Adrenal gland (tissue), 12 donors: ENCODE data around the gene TGFBR3. TPM values are rescaled to one million over a fixed set of nuclear protein-coding genes. Genes with fewer than 3 reads are reported as not detected.
A peak's percentile ranks its signal among the peaks of the same experiment; 100 is the strongest.

ENCODE experiments used
- DNase-seq, 7 donors: peaks; one replicate each; pipeline ENCODE4 v3.0.0-alpha.2; 2019 to 2020
- H3K27ac ChIP-seq, 5 donors: fragments of 200-600 bp; sonication (generic) in 4 of 5; 1 replicate in 3 of 5; 2 replicates in 2 of 5; pipeline versions ENCODE4 v1.5.1 to v1.8.0; 2016 to 2020; ENCODE audit warnings: mild to moderate bottlenecking in 1 of 5
- H3K27me3 ChIP-seq: fragments of 200-600 bp; 2 replicates; pipeline ENCODE4 v1.8.0; 2021
- H3K36me3 ChIP-seq, 2 donors: fragments of 200-600 bp; replicated peaks in 1 of 2; 1 replicate in 1 of 2; 2 replicates in 1 of 2; pipeline versions ENCODE4 v1.5.1 to v1.8.0; 2018 to 2022
- H3K4me1 ChIP-seq, 2 donors: fragments of 200-600 bp; replicated peaks in 1 of 2; 1 replicate in 1 of 2; 2 replicates in 1 of 2; pipeline versions ENCODE4 v1.5.1 to v1.8.0; 2018 to 2021
- H3K4me3 ChIP-seq, 4 donors: fragments of 200-600 bp; sonication (generic) in 3 of 4; one replicate each; pipeline ENCODE4 v1.5.1; 2016 to 2018
- H3K9me3 ChIP-seq, 3 donors: fragments of 200-600 bp; sonication (generic) in 1 of 3; replicated peaks in 1 of 3; 1 replicate in 2 of 3; 2 replicates in 1 of 3; pipeline versions ENCODE4 v1.5.1 to v1.8.0; 2016 to 2021
- POLR2A ChIP-seq, 2 donors: fragments of 450-650 bp; IDR thresholded peaks; one replicate each; pipeline ENCODE4 v1.6.1; 2017; ENCODE audit warnings: antibody characterized with exemption in 2 of 2, mild to moderate bottlenecking in 2 of 2, moderate library complexity in 1 of 2
- WGBS, 4 donors: extraction: QIAGEN DNeasy Blood & Tissue Kit in 2 of 4; methylation state at CpG; one replicate each; pipeline versions ENCODE4 v1.1.5 to v1.1.7; 2013 to 2017; 5-methylcytosine and 5-hydroxymethylcytosine counted together
- intact Hi-C, 2 donors: fragments of 100-400 bp; cut with DNase I; formaldehyde crosslinking; loops; one replicate each; pipeline versions ENCODE4 v1.14.1 to v1.15.0; 2022 to 2023
- polyA plus RNA-seq, 3 donors: library from polyadenylated mRNA; stranded (reverse); fragments of 200-250 nt in 2 of 3; fragments of 350-450 nt in 1 of 3; fragmentation: Illumina TruSeq in 1 of 3; extraction: RNeasy Lipid Tissue Mini Kit (QIAGEN cat#74804) in 1 of 3; gene quantifications; one replicate each; pipeline ENCODE4 v1.2.3, GENCODE V29; 2013 to 2014
- total RNA-seq, 9 donors: library from RNA; depleted of rRNA in 4 of 9; stranded (reverse); fragments of >200 nt in 4 of 9; fragments of 120-200 nt in 1 of 9; fragmentation: NEBNext Ultra II Directional in 1 of 9; extraction: Animal tissue kit (Norgen Biotek cat#: 25700) in 1 of 9; gene quantifications; one replicate each; pipeline versions ENCODE4 v1.1.0 to v1.2.4, GENCODE V29; 2013 to 2023
- TF ChIP-seq, protein P1 (sequence below), 6 experiments: fragments of 450-650 bp in 4 of 6; fragments of 200-600 bp in 2 of 6; sonication (generic) in 1 of 6; IDR thresholded peaks; 1 replicate in 5 of 6; 2 replicates in 1 of 6; pipeline versions ENCODE4 v1.5.1 to v1.8.0; 2016 to 2021; ENCODE audit warnings: antibody characterized with exemption in 6 of 6, mild to moderate bottlenecking in 2 of 6, moderate library complexity in 1 of 6
- donor health status: healthy with polysubstance abuse.
- donor health status: Bipolar disorder and iron deficiency.
- donor health status: DM: yes; HTN: yes; CAD: no.
- donor health status: DM: no; HTN: no; CAD: no.
- donor health status: DM: no; HTN: no; CAD: no.
- donor health status: DM: yes; HTN: yes; CAD: no.

Gene TGFBR3
- total and polyA plus RNA-seq, 12 donors, result 13.9 to 340 (median 148) TPM

DNA sequence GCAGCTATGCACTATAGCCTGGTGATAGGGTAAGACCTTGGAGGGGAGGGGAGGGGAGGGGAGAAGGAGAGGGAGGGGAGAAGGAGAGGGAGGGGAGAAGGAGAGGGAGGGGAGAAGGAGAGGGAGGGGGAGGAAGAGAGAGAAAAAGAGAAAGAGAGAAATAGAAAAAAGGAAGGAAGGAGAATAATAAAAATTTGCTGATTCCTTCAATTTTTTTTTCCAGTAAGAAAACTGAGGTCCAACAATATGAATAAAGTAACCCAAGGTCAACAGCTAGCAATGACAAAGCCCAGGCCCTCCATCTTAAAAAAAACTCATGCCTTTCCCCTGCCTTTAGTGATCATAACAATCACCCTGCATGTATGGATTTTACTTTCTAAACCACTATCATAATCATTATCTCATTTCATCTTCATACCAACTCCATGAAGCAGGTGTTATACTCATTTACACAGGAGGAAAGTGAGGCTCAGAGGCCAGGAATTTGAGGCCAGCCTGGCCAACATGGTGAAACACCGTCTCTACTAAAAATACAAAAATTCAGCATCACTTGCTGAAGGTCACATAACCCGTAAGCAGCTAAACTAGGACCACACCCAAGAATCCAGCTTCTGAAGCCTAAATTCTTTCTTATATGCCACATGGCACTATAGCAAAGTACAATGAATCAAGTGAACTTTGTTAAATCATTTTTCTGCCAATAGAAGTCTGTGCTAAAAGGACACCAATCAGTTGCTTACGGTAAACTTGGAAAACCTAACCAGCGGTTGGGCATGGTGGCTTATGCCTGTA lies 39.9 kb upstream of the TGFBR3 start:
- Histone ChIP-seq H3K36me3 (no peaks in the 10 kb centered on the region), H3K27ac (no peak overlapping the region), H3K9me3 (no peaks in the 10 kb centered on the region), H3K4me3 (no peak overlapping the region), H3K27me3 (no peaks in the 10 kb centered on the region), H3K4me1 (peaks cover 3 to 6% of the 10 kb centered on the region in 2 donors)
- peak in 2 of 7 donors; percentile 20 to 27 for DNase-seq
- TF ChIP-seq, protein P1, sequence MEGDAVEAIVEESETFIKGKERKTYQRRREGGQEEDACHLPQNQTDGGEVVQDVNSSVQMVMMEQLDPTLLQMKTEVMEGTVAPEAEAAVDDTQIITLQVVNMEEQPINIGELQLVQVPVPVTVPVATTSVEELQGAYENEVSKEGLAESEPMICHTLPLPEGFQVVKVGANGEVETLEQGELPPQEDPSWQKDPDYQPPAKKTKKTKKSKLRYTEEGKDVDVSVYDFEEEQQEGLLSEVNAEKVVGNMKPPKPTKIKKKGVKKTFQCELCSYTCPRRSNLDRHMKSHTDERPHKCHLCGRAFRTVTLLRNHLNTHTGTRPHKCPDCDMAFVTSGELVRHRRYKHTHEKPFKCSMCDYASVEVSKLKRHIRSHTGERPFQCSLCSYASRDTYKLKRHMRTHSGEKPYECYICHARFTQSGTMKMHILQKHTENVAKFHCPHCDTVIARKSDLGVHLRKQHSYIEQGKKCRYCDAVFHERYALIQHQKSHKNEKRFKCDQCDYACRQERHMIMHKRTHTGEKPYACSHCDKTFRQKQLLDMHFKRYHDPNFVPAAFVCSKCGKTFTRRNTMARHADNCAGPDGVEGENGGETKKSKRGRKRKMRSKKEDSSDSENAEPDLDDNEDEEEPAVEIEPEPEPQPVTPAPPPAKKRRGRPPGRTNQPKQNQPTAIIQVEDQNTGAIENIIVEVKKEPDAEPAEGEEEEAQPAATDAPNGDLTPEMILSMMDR (IDR thresholded peaks at IDR 0.05), result no peak
- no peak for TF ChIP-seq POLR2A (IDR thresholded peaks at IDR 0.05)
- 66 to 73% (median 70%) methylated on average over 4 of the region's 4 CpGs for WGBS, 4 donors
- intact Hi-C loops, result loop anchor here (5.0 kb wide), 3 partner anchors 39 to 414 kb away; partner anchors contain the start of gene TGFBR3 (in 1 of the 2)

DNA sequence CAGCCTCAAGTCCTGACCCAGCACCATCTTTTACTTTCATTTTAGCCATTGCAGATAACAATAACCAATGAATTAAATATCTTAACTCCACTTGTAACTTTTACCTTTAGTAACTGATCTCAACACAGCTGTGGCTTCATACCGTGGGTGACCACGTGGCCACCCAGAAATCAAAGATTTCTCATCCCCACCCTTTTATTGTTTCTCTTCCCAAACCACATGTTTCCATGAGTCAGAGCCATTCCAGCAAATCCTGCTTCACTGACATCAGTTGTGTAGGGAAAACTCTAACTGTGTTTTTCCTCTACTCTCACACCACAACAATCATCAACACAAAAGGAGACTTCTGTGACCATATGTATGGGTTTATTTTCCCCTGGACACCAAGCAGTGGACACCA lies 38.2 kb upstream of the TGFBR3 start:
- intact Hi-C loops, result no loop called here
- H3K36me3 ChIP-seq, result no peaks in the 10 kb centered on the region
- H3K27me3 ChIP-seq, result no peaks in the 10 kb centered on the region
- H3K9me3 ChIP-seq, result no peaks in the 10 kb centered on the region
- WGBS, 4 donors, result 73 to 90% (median 80%) methylated on average over 2 of the region's 2 CpGs
- H3K4me1 ChIP-seq, result peaks cover 2% of the 10 kb centered on the region in 2 donors
- H3K4me3 ChIP-seq, result no peak overlapping the region
- peak in 1 of 7 donors; percentile 9 for DNase-seq
- TF ChIP-seq, protein P1 (IDR thresholded peaks at IDR 0.05), result no peak
- TF ChIP-seq POLR2A (IDR thresholded peaks at IDR 0.05), result no peak
- H3K27ac ChIP-seq, result no peak overlapping the region

DNA sequence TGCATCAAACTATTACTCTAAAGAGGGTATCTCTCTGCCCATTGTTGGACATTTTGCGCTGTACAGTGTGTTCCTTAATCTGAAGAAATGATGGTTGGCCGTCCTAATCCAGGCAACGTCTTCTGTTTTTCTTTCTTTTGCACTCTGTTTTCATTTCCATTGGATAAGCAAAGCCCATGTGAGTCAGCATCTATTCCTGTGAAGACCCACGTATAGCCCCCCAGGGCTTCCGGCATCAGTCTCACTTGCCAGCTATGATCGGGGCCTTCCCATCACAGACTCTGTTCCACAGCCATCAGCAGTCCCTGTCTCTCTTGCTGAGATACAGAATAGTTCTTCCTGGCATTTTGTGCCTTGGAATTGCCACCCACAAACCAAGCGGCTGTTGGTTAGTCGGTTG lies 34.0 kb upstream of the TGFBR3 start:
- Histone ChIP-seq H3K27ac (no peak overlapping the region), H3K9me3 (no peaks in the 10 kb centered on the region), H3K36me3 (no peaks in the 10 kb centered on the region), H3K4me1 (no peaks in the 10 kb centered on the region), H3K4me3 (no peak overlapping the region), H3K27me3 (no peaks in the 10 kb centered on the region)
- TF ChIP-seq, protein P1 (IDR thresholded peaks at IDR 0.05), result no peak
- no peak for TF ChIP-seq POLR2A (IDR thresholded peaks at IDR 0.05)
- WGBS, 4 donors, result 83 to 96% (median 86%) methylated on average over 7 to 8 of the region's 8 CpGs
- no peak for DNase-seq
- intact Hi-C loops, result no loop called here

DNA sequence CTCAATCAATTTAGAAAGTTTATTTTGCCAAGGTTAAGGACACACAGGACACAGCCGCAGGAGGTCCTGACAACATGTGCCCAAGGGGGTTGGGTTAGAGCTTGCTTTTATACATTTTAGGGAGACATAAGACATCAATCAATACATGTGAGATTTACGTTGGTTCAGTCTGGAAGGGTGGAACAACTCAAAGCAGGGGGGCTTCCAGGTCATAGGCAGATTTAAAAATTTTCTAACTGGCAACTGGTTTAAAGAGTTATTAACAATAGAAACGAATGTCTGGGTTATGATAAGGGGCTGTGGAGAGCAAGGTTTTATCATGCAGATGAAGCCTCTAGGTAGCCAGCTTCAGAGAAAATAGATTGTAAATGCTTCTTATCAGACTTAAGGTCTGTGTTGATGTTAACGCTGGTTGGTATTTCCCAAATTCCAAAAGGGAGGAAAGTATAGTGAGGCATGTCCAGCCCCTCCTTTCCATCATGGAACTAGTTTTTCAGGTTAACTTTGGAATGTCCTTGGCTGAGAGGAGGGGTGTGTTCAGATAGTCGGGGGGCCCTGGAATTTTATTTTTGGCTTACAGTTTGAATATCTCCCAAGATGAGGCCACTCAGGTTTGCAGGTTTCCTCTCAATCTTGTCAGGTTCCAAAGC lies 31.0 kb upstream of the TGFBR3 start:
- WGBS, 4 donors, result 61 to 77% (median 68%) methylated on average over 5 of the region's 5 CpGs
- Histone ChIP-seq H3K4me1 (no peaks in the 10 kb centered on the region), H3K27me3 (no peaks in the 10 kb centered on the region), H3K4me3 (no peak overlapping the region), H3K27ac (no peak overlapping the region), H3K36me3 (no peaks in the 10 kb centered on the region), H3K9me3 (no peaks in the 10 kb centered on the region)
- no peak for TF ChIP-seq POLR2A (IDR thresholded peaks at IDR 0.05)
- TF ChIP-seq, protein P1 (IDR thresholded peaks at IDR 0.05), result no peak
- no peak for DNase-seq
- intact Hi-C loops, result no loop called here
